ENCODE measurements around the gene CEACAM20.
"Not testable (repeated sequence)": the region's sequence is repeated elsewhere in the genome, so short reads cannot be mapped to it uniquely, and the experiment has no call there.

CEACAM20 gene

GRCh38 chr19:44468730-44469129 is 60.7 kb downstream of the CEACAM20 start:
- DNase-seq: not testable (repeated sequence)

- not testable (repeated sequence) for DNase-seq
Measured at GRCh38 chr19:44462600-44463286, 66.7 kb downstream of the CEACAM20 start.

Measured in NCI-H1092 treated with DMSO at 0.1 percent for 48 hours (cell line).